HG02642 (cell line): ENCODE measurements around the gene ZNF32.
"Not testable (repeated sequence)": the region's sequence is repeated elsewhere in the genome, so short reads cannot be mapped to it uniquely, and the experiment has no call there.

Experiments used
- ATAC-seq: cut with Tn5 transposase; IDR thresholded peaks from one replicate; pipeline ENCODE4 v1.9.1; 2021; ENCODE audit warnings: mild to moderate bottlenecking; ENCODE audit not compliant: unreplicated experiment, poor library complexity

Gene ZNF32

GRCh38 chr10:43640603-43641002, 8.1 kb downstream of the ZNF32 start:
- ATAC-seq, result no peak

- ATAC-seq, result not testable (repeated sequence)
Observed at GRCh38 chr10:43635816-43636215, 12.9 kb downstream of the ZNF32 start.

GRCh38 chr10:43628956-43629355, 19.7 kb downstream of the ZNF32 start:
- ATAC-seq, result no peak

GRCh38 chr10:43627942-43628341, 20.7 kb downstream of the ZNF32 start:
- ATAC-seq, result no peak

- ATAC-seq, result no peak
Observed at GRCh38 chr10:43623351-43623750, 25.3 kb downstream of the ZNF32 start.

GRCh38 chr10:43622038-43622437, 26.6 kb downstream of the ZNF32 start:
- no peak for ATAC-seq

GRCh38 chr10:43619368-43619767, 29.3 kb downstream of the ZNF32 start:
- ATAC-seq, result no peak

- no peak for ATAC-seq
Observed at GRCh38 chr10:43616697-43617370, 31.8 kb downstream of the ZNF32 start.

GRCh38 chr10:43610636-43611035, 38.0 kb downstream of the ZNF32 start:
- no peak for ATAC-seq

- no peak for ATAC-seq
Observed at GRCh38 chr10:43607199-43607573, 41.5 kb downstream of the ZNF32 start.

GRCh38 chr10:43606323-43607198, 42.1 kb downstream of the ZNF32 start, which contains the start of gene ZNF485:
ZNF485 (plus strand) TSS chr10:43606438; CDS start chr10:43607051, 613 bp downstream.
- peak; percentile 99 for ATAC-seq

GRCh38 chr10:43605850-43606322, 42.8 kb downstream of the ZNF32 start:
- peak; percentile 28 for ATAC-seq

GRCh38 chr10:43601576-43601975, 47.1 kb downstream of the ZNF32 start:
- not testable (repeated sequence) for ATAC-seq

- no peak for ATAC-seq
Observed at GRCh38 chr10:43599333-43599732, 49.3 kb downstream of the ZNF32 start.

GRCh38 chr10:43598446-43598845, 50.2 kb downstream of the ZNF32 start:
- ATAC-seq, result no peak

- ATAC-seq, result no peak
Observed at GRCh38 chr10:43596546-43596945, 52.1 kb downstream of the ZNF32 start.

GRCh38 chr10:43595739-43596298, 52.9 kb downstream of the ZNF32 start:
- ATAC-seq, result peak; percentile 47

GRCh38 chr10:43594944-43595589, 53.6 kb downstream of the ZNF32 start:
- ATAC-seq, result peak; percentile 91
